Non-pigmented ciliary epithelial cell (primary cell): ENCODE data around the gene DDIT4.
"Not testable (repeated sequence)": the region's sequence is repeated elsewhere in the genome, so short reads cannot be mapped to it uniquely, and the experiment has no call there.

Experiments used
- DNase-seq: peaks from one replicate; pipeline ENCODE4 v3.0.0-alpha.2; 2010; ENCODE audit warnings: low read depth

Gene DDIT4

GRCh38 chr10:72273410-72274212 is at the start of gene DDIT4:
Gene DDIT4, plus strand, starts transcription at chr10:72273924. Its CDS starts 293 bp downstream, at chr10:72274217.
- DNase-seq, result peak; percentile 94

- DNase-seq, result not testable (repeated sequence)
Measured at GRCh38 chr10:72224191-72224590, 49.5 kb upstream of the DDIT4 start.

GRCh38 chr10:72226418-72227027 is 47.2 kb upstream of the DDIT4 start:
- DNase-seq, result no peak

DNA sequence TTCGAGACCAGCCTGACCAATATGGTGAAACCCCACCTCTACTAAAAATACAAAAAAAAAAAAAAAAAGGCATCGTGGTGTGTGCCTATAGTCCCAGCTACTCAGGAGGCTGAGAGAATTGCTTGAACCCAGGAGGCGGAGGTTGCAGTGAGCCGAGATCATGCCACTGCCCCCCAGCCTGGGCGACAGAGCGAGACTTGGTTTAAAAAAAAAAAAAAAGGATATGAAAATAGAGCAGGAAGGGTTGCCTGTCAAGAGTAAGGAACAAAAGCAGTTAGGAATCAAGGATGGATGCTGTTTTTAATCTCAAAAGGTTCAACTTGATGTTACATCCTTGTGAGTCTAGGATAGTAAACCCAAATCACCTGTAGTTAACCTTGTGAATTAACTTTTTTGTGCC is 45.9 kb upstream of the DDIT4 start:
- DNase-seq, result no peak

GRCh38 chr10:72228318-72228751 is 45.4 kb upstream of the DDIT4 start:
- DNase-seq, result no peak

DNA sequence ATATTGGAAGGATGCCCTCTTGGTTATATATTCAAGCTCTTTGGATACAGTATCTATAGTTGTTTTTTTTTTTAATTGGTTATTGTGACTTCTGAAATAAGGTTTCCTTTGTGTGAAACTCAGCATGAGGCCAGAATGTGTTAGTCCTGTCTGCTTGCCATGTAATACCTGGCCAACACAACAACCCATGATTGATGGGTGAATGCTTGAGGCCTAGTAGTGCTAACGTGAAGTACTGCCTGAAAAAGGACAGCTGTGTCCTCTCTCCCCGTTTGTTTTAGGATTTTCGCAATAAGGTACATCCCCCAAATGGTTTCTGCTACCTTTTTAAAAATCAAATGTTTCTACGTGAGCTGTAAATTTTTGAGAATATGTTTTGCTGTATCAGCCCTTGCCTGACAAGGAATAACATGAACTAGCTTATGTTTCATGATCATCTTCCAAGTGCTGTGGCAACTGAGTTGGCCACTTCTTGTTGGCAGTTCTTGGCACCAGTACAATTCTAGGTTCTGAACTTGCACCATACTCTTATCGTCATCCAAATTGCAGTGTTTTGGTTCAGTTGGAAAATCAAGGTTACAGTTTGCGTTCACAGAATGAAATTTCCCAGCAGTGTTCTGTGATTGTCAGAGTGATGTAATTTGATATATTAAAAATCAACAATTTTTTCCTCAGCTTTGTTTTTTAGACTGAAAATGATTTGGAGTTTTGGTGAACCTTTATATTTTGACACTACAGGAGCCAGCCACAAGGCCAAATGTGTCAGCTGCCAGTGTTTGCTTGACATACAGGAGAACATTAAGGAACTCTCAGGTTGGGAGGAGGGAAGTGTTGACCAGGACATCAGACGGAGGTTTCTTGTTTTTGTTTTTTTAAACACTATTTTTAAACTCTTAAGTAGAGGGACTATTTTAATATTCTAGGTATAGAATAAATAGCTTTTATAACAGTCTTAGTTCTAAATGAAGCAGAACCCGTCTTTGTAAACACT is 44.2 kb upstream of the DDIT4 start:
- DNase-seq, result no peak

DNA sequence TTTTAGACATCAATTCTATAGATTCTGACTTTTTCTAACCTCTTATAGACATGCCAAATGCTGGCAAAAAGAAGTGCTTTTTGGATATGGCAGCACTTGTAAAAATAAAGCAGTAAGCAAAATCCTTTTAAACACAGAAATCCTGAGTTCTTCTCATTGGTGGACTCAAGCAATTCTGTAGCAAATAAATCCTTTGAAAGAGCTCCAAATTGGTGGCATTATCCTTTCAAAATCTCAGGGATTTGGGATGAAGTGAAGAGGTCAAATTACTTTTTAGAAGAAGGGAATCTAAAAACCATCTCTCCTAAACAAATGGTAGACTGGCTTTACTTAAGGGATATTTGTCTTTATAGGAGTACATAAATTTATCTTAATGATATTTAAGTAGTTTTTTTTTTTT is 40.1 kb upstream of the DDIT4 start:
- no peak for DNase-seq

GRCh38 chr10:72234560-72235095 is 39.1 kb upstream of the DDIT4 start:
- no peak for DNase-seq

DNA sequence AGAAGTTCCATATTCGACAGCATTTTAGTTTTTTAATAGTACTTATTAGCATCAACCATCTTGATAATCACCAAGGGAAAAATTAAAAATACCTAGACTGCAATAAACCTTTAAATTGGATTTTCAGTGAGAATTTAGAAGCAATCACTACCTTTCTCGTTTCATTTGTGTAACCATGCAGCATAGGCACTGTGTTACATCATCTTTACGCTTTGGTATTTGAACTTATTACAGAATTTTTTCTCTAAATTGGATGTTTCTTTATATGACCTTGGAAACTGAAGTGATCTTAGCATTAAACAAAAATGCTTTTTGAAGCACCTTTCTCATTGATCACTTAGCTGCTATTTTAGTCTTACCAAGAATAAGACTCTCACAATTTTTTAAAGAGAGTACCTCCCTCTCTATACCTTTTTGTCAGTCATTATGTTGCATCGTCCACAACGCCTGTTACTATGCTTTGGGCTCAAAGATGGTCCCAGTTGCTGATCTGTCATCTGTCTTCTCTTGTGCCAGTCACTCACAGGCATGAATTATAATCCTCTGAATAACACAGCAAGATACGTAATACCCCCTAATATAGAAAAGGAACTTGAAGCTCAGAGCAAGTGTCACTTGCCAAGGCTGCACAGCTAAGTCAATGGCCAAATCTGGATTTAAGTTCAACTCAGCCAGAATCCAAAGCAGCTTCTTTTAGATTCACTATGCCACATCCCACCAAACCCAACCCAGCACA is 38.0 kb upstream of the DDIT4 start:
- no peak for DNase-seq

DNA sequence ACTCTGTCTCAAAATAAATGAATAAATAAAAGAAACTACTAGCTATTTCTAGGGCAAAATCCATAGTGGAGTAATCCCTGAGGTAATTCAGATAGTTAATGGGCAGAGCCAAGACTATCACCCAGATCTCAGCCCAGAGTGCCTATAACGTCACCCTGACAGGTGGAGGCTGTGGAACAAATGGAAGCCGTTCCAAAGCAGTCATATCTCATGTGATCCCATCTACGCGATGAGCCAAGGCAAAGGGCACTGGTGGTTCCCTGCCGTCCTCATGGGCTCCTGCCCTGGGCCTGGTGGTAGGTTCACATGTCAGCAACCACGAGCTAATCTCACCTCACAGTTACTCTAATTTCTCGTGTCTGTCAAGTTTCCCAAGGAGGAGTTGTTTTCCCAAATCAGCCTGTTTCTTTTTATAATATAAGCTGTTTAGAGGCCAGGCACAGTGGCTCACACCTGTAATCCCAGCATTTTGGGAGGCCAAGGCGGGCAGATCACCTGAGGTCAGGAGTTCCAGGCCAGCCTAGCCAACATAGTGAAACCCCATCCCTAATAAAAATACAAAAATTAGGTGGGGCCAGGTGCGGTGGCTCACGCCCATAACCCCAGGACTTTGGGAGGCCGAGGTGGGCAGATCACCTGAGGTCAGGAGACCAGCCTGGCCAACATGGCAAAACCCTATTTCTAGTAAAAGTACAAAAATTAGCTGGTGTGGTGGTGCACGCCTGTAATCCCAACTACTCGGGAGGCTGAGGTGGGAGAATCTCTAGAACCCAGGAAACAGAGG is 35.1 kb upstream of the DDIT4 start:
- no peak for DNase-seq

GRCh38 chr10:72239409-72239808 is 34.3 kb upstream of the DDIT4 start:
- DNase-seq, result no peak

DNA sequence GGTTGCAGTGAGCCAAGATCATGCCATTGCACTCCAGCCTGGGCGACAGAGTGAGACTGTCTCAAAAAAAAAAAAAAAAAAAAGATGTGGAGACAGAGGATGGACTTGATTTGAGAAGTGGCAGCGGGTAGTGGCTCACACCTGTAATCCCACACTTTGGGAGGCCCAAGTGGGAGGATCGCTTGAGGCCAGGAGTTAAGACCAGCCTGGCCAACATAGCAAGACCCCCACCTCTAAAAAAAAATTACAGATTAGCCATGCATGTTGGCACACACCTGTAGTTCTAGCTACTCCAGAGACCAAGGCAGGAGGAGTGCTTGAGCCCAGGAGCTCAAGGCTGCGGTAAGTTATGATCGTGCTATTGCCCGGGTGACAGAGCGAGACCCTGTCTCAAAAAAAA is 33.4 kb upstream of the DDIT4 start:
- DNase-seq, result no peak

DNA sequence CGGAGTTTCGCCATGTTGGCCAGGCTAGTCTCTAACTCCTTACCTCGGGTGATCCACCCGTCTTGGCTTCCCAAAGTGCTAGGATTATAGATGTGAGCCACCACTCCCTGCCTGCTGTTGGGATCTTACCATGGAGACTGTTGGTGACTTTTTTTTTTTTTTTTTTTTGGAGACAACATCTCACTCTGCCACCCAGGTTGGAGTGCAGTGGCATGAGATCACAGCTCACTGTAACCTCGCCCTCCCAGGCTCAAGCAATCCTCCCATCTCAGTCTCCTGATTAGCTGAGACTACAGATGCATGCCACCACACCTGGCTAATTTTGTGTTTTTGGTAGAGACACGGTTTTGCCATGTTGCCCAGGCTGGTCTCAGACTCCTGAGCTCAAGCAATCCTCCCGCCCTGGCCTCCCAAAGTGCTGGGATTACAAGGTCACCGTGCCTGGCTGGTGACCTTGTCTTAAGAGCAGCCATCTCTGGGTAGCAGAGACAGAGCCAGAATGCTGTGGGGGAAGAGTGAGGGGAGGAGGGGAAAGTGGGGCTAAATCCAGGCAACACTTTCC is 32.0 kb upstream of the DDIT4 start:
- DNase-seq, result no peak

- no peak for DNase-seq
Measured at GRCh38 chr10:72242675-72243074, 31.0 kb upstream of the DDIT4 start.

- peak; percentile 60 for DNase-seq
Measured at GRCh38 chr10:72243822-72244437, 29.8 kb upstream of the DDIT4 start.

DNA sequence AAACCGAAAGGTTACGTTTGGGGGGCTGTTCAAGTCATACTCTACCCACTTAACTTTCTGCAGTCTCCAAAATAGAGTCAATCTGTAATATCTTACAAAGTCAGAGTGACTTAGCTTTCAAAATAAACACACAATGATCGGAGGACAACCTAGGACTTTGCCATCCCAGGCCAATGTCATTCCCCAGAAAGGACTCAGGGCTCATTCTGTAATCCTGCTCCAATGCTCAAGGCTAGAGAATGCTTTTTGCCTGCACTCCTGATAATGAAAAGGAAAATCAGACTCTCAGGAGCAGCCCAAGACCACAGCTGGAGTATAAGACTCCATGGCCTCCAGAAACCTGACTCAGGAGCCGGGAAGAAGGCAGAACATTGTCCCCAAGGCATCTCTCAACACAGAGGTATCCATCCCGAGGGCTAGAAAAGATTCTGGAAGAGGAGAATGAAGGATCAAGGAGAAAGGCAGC is 29.1 kb upstream of the DDIT4 start:
- DNase-seq, result no peak

GRCh38 chr10:72245949-72246525 is 27.7 kb upstream of the DDIT4 start:
- no peak for DNase-seq

DNA sequence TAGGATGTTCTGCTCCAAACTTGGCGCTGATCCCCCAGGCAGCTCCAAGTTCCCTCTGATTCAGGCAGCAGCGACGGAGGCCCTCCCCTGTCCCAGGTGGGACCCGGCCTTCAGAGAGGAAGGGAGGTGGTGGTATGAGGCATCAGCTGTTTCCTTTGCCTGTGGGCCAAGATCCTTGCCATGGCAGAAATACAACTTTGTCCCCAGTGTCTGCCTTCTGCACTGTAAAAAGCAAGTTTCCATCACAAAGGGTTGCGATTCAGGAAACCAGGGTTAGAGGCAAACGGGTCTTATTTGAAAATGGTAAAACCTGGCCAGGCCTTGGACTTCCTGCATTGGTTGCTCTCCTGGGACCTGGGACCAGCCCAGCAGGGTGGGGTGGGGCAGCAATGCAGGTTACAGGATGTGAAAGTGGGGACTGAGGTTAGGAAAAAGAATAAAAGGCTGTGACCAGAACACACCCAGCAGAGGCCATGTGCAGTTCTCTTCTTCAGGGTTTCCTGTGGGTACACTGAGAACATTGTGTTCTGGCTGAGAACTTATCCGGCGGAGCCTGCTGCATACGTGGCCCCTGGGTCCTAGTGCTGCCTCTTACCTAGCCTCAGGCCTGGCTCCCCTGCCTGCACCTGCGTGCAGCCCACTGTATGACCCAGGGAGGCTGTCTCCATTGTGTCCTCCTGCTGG is 25.1 kb upstream of the DDIT4 start:
- peak; percentile 50 for DNase-seq
